ENCODE data around the gene TBC1D8.
"Not testable (repeated sequence)": the region's sequence is repeated elsewhere in the genome, so short reads cannot be mapped to it uniquely, and the experiment has no call there.

Gene TBC1D8

GRCh38 chr2:101176803-101177202 lies 25.6 kb upstream of the TBC1D8 start:
- TF ChIP-seq CTCF (conservative IDR thresholded peaks at IDR 0.05): no peak
- no peak for TF ChIP-seq ZFX (IDR thresholded peaks at IDR 0.05)
- H3K27ac ChIP-seq: no peak overlapping the region

GRCh38 chr2:101175991-101176390 lies 24.8 kb upstream of the TBC1D8 start:
- H3K27ac ChIP-seq: no peak overlapping the region

GRCh38 chr2:101173707-101174295 lies 22.6 kb upstream of the TBC1D8 start:
- TF ChIP-seq ZFX (IDR thresholded peaks at IDR 0.05) (no peak), CTCF (conservative IDR thresholded peaks at IDR 0.05) (no peak)
- H3K27ac ChIP-seq: no peak overlapping the region

More at GRCh38 chr2:101175991-101176390, 24.8 kb upstream of the TBC1D8 start:
- TF ChIP-seq ZFX (IDR thresholded peaks at IDR 0.05) (no peak), CTCF (conservative IDR thresholded peaks at IDR 0.05) (no peak)

- not testable (repeated sequence) for H3K27ac ChIP-seq
Observed at GRCh38 chr2:101169822-101170221, 18.6 kb upstream of the TBC1D8 start.

GRCh38 chr2:101168706-101169105 lies 17.5 kb upstream of the TBC1D8 start:
- TF ChIP-seq ZFX (IDR thresholded peaks at IDR 0.05): no peak
- no peak for TF ChIP-seq CTCF (conservative IDR thresholded peaks at IDR 0.05)
- H3K27ac ChIP-seq: no peak overlapping the region

GRCh38 chr2:101167532-101167931 lies 16.4 kb upstream of the TBC1D8 start:
- not testable (repeated sequence) for H3K27ac ChIP-seq

- TF ChIP-seq ZFX (IDR thresholded peaks at IDR 0.05) (no peak), CTCF (conservative IDR thresholded peaks at IDR 0.05) (no peak)
- no peak overlapping the region for H3K27ac ChIP-seq
Observed at GRCh38 chr2:101164021-101164420, 12.8 kb upstream of the TBC1D8 start.

GRCh38 chr2:101162561-101163330 lies 11.6 kb upstream of the TBC1D8 start:
- H3K27ac ChIP-seq: no peak overlapping the region
- no peak for TF ChIP-seq CTCF (conservative IDR thresholded peaks at IDR 0.05)
